Measurements from ENCODE around the gene UTF1.
"Not testable (repeated sequence)": the region's sequence is repeated elsewhere in the genome, so short reads cannot be mapped to it uniquely, and the experiment has no call there.

Gene UTF1

DNA sequence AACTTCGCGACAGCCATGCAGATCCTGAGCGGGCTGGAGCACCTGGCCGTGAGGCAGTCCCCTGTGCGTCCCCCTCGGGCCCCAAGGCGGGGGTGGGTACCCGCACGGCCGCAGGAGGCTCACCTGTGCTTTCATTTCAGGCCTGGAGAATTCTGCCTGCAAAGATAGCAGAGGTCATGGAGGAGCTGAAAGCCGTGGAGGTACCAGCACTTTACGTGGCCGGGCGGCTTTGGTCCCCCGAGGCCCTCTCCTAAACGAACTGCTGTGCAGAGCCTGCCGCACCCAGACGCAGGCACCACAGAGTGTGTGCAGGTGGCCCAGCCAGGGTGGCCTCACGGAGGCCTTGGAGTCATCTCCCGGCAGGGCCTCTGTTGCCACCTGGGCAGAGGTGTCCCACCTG lies 11.1 kb upstream of the UTF1 start:
- Histone ChIP-seq H3K36me3 (ENCODE audit: low read depth) (no peaks in the 10 kb centered on the region), H3K9me3 (ENCODE audit: severe bottlenecking) (no peaks in the 10 kb centered on the region), H3K4me1 (ENCODE audit: insufficient read depth, poor library complexity, severe bottlenecking) (no peaks in the 10 kb centered on the region), H3K27me3 (ENCODE audit: insufficient read depth, poor library complexity, severe bottlenecking) (peaks cover 12% of the 10 kb centered on the region), H3K27ac (ENCODE audit: poor library complexity, severe bottlenecking) (no peak overlapping the region), H3K4me3 (ENCODE audit: severe bottlenecking) (no peak overlapping the region)
- ATAC-seq (ENCODE audit: low read depth) (no peak), DNase-seq (ENCODE audit: low spot score) (no peak)
- TF ChIP-seq, protein P1, sequence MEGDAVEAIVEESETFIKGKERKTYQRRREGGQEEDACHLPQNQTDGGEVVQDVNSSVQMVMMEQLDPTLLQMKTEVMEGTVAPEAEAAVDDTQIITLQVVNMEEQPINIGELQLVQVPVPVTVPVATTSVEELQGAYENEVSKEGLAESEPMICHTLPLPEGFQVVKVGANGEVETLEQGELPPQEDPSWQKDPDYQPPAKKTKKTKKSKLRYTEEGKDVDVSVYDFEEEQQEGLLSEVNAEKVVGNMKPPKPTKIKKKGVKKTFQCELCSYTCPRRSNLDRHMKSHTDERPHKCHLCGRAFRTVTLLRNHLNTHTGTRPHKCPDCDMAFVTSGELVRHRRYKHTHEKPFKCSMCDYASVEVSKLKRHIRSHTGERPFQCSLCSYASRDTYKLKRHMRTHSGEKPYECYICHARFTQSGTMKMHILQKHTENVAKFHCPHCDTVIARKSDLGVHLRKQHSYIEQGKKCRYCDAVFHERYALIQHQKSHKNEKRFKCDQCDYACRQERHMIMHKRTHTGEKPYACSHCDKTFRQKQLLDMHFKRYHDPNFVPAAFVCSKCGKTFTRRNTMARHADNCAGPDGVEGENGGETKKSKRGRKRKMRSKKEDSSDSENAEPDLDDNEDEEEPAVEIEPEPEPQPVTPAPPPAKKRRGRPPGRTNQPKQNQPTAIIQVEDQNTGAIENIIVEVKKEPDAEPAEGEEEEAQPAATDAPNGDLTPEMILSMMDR (IDR thresholded peaks at IDR 0.05; ENCODE audit: poor library complexity, severe bottlenecking), result no peak

DNA sequence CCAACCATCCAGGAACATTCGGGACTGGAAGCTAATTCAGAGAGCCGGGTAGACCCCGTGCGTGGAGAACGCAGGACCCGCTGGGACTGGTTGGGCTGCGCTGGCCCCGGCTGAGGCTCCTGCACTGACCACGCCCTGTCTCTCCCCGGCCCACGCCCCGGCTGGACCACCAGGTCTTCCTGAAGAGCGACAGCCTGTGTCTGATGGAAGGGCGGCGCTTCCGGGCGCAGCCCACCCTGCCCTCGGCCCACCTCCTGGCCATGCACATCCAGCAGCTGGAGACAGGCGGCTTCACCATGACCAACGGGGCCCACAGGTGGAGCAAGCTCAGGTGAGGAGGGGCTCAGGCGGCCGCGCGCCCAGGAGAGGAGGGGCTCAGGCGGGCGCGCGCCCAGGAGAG lies 10.2 kb upstream of the UTF1 start:
- no peak for ATAC-seq (ENCODE audit: low read depth)
- no peak overlapping the region for H3K4me3 ChIP-seq (ENCODE audit: severe bottlenecking)

DNA sequence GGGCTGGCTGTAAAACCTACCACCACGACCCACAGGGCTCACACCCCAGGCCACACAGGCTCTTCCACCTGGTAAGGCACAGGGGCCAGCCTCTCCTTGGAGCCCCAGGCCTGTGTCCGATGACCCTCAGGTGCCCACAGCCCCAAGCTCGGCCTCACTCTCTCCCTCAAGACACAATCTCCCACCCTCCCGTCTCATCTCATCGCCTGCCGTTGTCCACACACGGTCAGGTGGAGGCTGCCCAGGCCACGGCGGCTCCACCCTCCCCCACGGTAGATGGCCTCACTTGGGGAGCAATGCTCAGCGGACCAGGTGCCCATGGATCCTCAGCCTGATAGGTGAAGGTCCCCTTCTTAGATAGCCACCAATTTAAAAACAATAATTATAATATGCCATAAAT lies 8.7 kb upstream of the UTF1 start:
- H3K4me1 ChIP-seq (ENCODE audit: insufficient read depth, poor library complexity, severe bottlenecking), result no peaks in the 10 kb centered on the region
- ATAC-seq (ENCODE audit: low read depth), result no peak; the same call in 2 of the 3 replicates
- TF ChIP-seq, protein P1 (IDR thresholded peaks at IDR 0.05; ENCODE audit: poor library complexity, severe bottlenecking), result no peak

More for the DNA sequence above, 10.2 kb upstream of the UTF1 start:
- Histone ChIP-seq H3K27ac (ENCODE audit: poor library complexity, severe bottlenecking) (no peak overlapping the region), H3K36me3 (ENCODE audit: low read depth) (no peaks in the 10 kb centered on the region), H3K9me3 (ENCODE audit: severe bottlenecking) (no peaks in the 10 kb centered on the region), H3K4me1 (ENCODE audit: insufficient read depth, poor library complexity, severe bottlenecking) (no peaks in the 10 kb centered on the region), H3K27me3 (ENCODE audit: insufficient read depth, poor library complexity, severe bottlenecking) (peaks cover 12% of the 10 kb centered on the region)
- no peak for DNase-seq (ENCODE audit: low spot score)
- TF ChIP-seq, protein P1 (IDR thresholded peaks at IDR 0.05; ENCODE audit: poor library complexity, severe bottlenecking), result no peak

DNA sequence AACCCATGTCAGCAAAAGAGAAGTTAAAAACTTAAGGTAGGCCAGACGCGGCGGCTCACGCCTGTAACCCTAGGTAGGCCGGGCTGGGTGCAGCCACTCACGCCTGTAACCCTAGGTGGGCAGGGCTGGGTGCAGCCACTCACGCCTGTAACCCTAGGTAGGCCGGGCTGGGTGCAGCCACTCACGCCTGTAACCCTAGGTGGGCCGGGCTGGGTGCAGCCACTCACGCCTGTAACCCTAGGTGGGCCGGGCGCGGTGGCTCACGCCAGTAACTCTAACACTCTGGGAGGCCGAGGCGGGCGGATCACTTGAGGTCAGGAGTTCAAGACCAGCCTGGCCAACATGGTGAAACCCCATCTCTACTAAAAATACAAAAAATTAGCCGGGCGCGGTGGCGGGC lies 8.3 kb upstream of the UTF1 start:
- not testable (repeated sequence) for ATAC-seq (ENCODE audit: low read depth); H3K4me1 ChIP-seq (ENCODE audit: insufficient read depth, poor library complexity, severe bottlenecking); H3K4me3 ChIP-seq (ENCODE audit: severe bottlenecking); H3K27ac ChIP-seq (ENCODE audit: poor library complexity, severe bottlenecking); DNase-seq (ENCODE audit: low spot score); H3K9me3 ChIP-seq (ENCODE audit: severe bottlenecking); H3K36me3 ChIP-seq (ENCODE audit: low read depth)
- H3K27me3 ChIP-seq (ENCODE audit: insufficient read depth, poor library complexity, severe bottlenecking), result peaks cover 15% of the 10 kb centered on the region

More for the DNA sequence above, 8.7 kb upstream of the UTF1 start:
- Histone ChIP-seq H3K27ac (ENCODE audit: poor library complexity, severe bottlenecking) (no peak overlapping the region), H3K36me3 (ENCODE audit: low read depth) (no peaks in the 10 kb centered on the region), H3K27me3 (ENCODE audit: insufficient read depth, poor library complexity, severe bottlenecking) (peaks cover 12% of the 10 kb centered on the region), H3K9me3 (ENCODE audit: severe bottlenecking) (no peaks in the 10 kb centered on the region), H3K4me3 (ENCODE audit: severe bottlenecking) (no peak overlapping the region)
- no peak for DNase-seq (ENCODE audit: low spot score)

DNA sequence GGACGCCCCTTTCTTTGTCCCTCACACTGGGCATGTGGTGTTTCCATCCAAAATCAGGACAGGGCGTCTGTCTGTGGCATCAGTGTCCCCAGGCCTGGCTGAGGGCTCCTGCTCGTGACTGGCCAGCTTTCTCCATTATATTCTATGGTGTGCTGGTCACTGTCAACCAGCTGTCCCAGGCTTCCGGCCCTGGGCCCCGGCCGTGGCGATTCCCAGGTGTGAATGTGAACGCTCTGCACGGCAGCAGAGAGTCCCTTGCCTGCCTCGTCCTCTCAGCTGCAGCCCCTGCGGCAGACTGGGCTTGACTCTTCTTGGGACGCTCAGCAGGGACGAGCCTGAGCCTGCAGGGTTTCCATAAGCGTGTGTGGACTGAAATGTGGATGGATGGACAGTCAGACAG lies 5.9 kb upstream of the UTF1 start:
- H3K9me3 ChIP-seq (ENCODE audit: severe bottlenecking), result no peaks in the 10 kb centered on the region
- TF ChIP-seq, protein P1 (IDR thresholded peaks at IDR 0.05; ENCODE audit: poor library complexity, severe bottlenecking), result no peak

More for the DNA sequence above, 5.9 kb upstream of the UTF1 start:
- no peaks in the 10 kb centered on the region for H3K4me1 ChIP-seq (ENCODE audit: insufficient read depth, poor library complexity, severe bottlenecking)
- ATAC-seq (ENCODE audit: low read depth), result no peak
- no peak for DNase-seq (ENCODE audit: low spot score)
- no peaks in the 10 kb centered on the region for H3K36me3 ChIP-seq (ENCODE audit: low read depth)
- H3K27ac ChIP-seq (ENCODE audit: poor library complexity, severe bottlenecking), result no peak overlapping the region
- H3K4me3 ChIP-seq (ENCODE audit: severe bottlenecking), result no peak overlapping the region
- H3K27me3 ChIP-seq (ENCODE audit: insufficient read depth, poor library complexity, severe bottlenecking), result peaks cover 26% of the 10 kb centered on the region

Data from RWPE2 (cell line).